Iris pigment epithelial cell (primary cell): ENCODE data around the gene EDNRA.
"Not testable (repeated sequence)": the region's sequence is repeated elsewhere in the genome, so short reads cannot be mapped to it uniquely, and the experiment has no call there.

Source experiments
- DNase-seq: peaks from one replicate; pipeline ENCODE4 v3.0.0-alpha.2; 2011; ENCODE audit warnings: low read depth

EDNRA gene

GRCh38 chr4:147480891-147481576 is at the start of gene EDNRA:
TSS of gene EDNRA (plus strand) at chr4:147481097. CDS start at chr4:147485682, 4,585 bp downstream.
- DNase-seq, result peak; percentile 63

GRCh38 chr4:147434370-147434769 is 46.5 kb upstream of the EDNRA start:
- not testable (repeated sequence) for DNase-seq

- no peak for DNase-seq
These were observed 40.5 kb upstream of the EDNRA start for GRCh38 chr4:147440442-147440841.

GRCh38 chr4:147447786-147448185 is 33.1 kb upstream of the EDNRA start:
- peak; percentile 20 for DNase-seq

GRCh38 chr4:147453561-147454141 is 27.2 kb upstream of the EDNRA start:
- DNase-seq, result peak; percentile 28

DNA sequence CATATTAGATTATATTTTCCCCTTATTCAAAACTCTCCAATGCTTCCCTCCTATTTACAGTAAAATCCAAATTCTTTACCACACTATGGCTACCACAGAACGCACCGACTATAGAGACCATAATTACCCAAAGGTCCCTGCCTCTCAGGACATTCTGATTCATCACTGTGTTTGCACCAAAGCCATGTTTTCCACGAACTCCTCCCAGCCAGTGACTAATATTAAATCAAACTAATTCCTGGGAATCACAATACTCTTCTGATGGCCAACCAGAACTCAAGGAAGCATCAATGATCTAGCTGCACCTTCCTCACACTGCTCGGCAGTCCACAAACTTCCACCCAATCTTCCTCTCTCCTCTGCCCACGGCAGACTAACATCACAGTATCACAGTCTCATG is 24.2 kb upstream of the EDNRA start:
- no peak for DNase-seq

- DNase-seq, result no peak
These were observed 19.7 kb upstream of the EDNRA start for GRCh38 chr4:147461161-147461560.

DNA sequence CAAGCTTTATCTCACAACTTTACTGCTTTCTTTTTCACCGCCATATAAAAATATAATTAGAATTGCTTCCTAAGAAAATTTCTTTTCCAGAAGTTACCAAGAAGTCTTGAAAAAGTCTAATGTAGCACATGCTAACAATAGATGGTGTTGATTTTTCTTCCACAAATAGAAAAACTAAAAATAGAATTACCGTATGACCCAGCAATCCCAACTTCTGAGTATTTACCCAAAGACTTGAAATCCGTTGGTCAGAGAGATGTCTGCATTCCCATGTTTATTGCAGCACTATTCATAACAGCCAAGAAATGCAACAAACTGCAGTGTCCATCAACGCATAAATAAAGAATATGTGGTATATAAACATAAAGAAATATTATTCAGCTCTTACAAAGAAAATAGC is 17.8 kb upstream of the EDNRA start:
- no peak for DNase-seq

DNA sequence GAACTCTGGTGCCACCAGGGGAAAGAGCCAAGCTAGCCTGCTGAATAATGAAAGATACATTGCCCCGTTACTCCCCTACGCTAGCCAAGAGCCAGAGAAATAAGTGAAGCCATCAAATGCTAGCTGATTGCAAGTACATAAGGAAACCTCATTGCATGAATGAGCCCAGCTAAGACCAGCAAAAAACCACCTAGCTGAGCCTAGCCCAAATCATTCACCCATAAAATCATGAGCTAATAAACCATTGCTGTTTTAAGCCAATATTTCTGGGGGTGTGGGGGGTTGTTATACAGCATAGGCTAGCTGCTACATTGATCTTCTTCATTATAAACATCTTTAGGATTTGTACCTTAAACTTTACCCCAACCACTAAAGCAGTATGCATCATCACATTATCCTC is 15.4 kb upstream of the EDNRA start:
- no peak for DNase-seq

- DNase-seq, result no peak
These were observed 3.5 kb upstream of the EDNRA start for GRCh38 chr4:147477439-147477838.

- no peak for DNase-seq
These were observed 1.5 kb upstream of the EDNRA start for GRCh38 chr4:147479376-147479775.

DNA sequence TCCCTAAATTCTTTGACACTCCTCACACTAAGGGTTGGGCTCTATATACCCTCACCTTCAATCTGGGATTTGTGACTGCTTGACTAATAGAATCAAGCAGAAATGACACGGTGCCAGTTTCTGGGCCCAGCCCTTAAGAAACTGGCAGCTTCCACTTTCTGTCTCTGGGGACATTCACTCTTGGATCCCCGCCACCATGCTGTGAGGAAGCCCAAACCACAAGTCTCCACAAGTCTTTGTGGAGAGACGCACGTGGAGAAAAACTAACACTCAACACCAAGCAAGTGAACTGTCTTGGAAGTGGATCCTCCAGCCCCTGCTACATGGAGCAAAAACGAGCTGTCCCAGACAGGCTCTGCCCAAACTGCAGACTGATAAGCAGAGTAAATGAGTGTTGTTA is 1.1 kb upstream of the EDNRA start:
- peak; percentile 55 for DNase-seq

DNA sequence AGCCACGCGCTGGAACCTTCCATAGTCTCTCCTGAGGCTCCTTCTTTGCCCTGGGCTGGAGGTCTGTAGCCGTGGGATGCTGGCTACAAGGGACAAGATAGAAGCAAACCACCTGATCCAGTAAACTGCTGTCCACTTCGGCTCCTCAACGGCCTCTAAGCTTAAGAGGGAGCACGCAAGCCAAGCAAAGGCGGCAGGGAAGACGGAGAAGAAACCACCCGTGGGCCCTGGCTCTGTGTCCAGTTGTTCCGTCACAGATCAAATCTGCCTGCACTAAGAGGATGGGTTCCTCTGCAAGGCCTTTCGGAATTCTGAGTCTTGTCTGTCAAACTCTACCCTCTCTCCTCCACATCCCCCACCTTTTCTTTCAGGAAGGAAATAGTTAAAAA is 401 bp upstream of the EDNRA start:
- no peak for DNase-seq

DNA sequence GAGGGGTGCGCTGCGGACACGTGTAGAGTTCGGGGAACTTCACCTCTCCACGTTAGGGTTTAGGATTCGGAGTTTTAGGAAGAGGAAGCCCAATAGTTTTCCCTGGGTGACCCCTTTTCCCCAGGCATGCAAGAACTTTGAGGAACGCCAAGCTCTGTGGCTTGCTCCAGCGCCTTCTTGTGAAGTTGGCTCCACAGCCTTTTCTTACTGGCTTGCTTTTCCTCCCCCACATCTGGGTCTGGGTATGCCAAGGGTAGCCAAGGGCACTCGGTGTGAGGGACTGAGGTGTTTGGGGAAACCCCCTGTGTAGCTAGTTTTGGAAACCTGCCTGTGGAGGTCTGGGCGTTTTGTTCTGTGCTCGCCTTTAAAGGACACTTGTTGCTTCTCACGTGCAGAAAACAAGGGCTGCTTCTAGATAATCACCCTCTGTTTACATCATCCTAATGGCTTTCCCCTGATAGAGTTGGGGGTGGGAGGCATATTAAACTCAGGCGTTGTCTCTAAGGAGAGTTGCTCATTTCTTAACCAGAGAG is 746 bp downstream of the EDNRA start:
- peak; percentile 10 for DNase-seq

DNA sequence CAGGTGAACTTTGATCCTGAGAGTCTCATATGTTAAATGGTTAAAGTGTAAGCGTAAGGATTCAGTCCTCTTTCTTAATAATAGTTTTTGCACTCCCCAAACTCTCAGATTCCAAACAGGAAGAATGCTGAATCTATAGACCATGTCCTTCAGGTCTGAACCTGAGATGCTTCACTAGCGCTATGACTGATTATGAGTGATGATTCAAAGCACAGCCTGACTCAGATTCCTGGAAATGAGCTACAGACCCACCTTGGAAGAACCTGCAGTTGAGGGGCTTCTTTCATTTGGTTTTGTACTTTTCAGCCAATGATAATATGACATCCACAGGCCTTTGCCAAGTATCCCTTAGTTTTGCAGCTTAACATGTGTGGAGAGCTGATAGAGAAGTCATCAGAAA is 1.4 kb downstream of the EDNRA start:
- peak; percentile 37 for DNase-seq

GRCh38 chr4:147485167-147485566 is 4.3 kb downstream of the EDNRA start:
- DNase-seq, result no peak

DNA sequence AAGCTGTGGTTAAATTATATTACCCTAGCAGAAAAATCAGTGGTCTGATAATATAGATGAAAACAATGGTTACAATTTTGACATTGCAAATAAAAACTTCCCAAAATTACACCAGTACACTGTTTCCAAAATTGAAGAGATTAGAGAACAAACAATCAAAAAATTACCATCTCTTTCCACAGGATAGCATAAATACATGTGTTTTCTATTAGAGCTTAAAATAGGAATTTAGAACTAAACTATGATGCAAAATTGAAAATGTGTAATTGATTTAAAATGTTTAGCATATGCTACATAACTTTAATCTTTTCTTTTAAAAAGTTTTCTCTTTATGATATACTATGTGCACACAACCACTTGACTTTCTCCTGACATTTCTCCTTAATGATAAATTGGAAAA is 6.7 kb downstream of the EDNRA start:
- DNase-seq, result no peak

GRCh38 chr4:147488556-147488955 is 7.7 kb downstream of the EDNRA start:
- peak; percentile 18 for DNase-seq

- DNase-seq, result peak; percentile 31
These were observed 10.2 kb downstream of the EDNRA start for GRCh38 chr4:147491086-147491485.

GRCh38 chr4:147492306-147492705 is 11.4 kb downstream of the EDNRA start:
- peak; percentile 58 for DNase-seq

DNA sequence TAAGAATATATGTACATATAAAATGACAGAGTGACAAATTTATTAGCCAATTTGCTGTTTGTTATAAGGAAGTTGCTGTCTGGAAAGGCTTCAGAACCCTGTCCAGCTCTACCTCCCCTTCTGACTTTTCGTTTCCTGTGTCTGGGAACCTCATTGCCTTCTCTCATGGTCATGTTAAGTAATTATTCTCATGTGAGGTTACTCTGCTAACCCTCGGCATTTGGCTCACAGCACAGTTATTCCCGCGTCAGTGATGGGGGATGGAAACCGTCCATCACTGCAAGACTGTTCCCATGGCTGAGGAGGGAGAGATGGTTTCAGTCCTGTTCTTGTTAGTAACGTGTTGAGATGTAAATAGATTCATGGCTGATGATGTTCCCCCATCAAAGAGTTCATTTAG is 11.9 kb downstream of the EDNRA start:
- DNase-seq, result peak; percentile 94

- DNase-seq, result no peak
These were observed 12.4 kb downstream of the EDNRA start for GRCh38 chr4:147493307-147493706.

DNA sequence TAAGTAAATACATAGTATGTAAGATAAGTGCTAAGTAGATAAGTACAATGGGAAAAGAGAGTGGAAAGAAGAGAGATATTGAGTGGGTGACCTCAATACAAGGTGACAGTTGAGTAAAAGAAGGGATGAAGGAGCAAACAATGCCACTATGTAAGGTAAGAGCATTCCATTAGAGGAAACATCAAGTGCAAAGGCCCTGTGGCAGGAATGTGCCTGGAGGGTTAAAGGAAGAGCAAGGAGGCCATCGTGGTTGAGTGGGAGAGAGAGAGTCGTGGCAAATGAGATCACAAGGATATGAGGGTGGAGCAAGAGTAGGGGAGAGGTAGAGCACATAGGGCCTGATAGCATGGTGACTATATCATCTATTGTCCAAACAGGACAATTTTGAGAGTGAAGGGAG is 13.4 kb downstream of the EDNRA start:
- DNase-seq, result no peak

GRCh38 chr4:147496500-147496899 is 15.6 kb downstream of the EDNRA start:
- DNase-seq, result peak; percentile 8
